ENCODE measurements around the gene ARID5A.

- TF ChIP-seq CTCF (IDR thresholded peaks at IDR 0.05) (no peak), POLR2AphosphoS5 (IDR thresholded peaks at IDR 0.05) (no peak)
Observed at GRCh38 chr2:96524482-96525210, 11.9 kb upstream of the ARID5A start.
